HG03558 (cell line): ENCODE measurements around the gene PDF.

Source experiments
- ATAC-seq: cut with Tn5 transposase; IDR thresholded peaks from one replicate; pipeline ENCODE4 v1.9.1; 2021; ENCODE audit warnings: moderate number of reproducible peaks; ENCODE audit not compliant: unreplicated experiment; ENCODE audit errors: extremely low read depth

The PDF gene

DNA sequence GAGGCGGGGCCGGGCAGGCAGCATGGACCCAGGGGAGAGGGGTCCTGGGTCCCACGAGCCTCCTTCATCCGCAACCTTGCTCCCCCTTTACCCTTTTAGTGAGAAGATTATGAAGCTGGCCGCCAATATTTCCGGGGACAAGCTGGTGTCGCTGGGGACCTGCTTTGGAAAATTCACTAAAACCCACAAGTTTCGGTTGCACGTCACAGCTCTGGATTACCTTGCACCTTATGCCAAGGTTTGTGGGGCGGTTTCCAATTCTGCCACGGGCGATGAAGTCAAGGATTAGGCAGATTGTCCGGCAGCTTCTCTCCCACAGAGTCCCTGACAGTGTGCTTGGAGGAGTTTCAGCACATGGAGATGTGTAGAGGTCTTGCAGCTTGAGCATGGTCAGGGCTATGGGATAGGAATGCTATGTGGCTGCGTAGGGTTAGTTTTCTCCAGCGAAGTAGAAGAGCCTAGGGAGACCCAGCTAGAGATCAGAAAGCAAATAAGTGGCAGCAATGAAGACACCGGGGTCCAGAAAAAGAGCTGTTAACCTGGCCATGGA lies 9.8 kb upstream of the PDF start:
- no peak for ATAC-seq

DNA sequence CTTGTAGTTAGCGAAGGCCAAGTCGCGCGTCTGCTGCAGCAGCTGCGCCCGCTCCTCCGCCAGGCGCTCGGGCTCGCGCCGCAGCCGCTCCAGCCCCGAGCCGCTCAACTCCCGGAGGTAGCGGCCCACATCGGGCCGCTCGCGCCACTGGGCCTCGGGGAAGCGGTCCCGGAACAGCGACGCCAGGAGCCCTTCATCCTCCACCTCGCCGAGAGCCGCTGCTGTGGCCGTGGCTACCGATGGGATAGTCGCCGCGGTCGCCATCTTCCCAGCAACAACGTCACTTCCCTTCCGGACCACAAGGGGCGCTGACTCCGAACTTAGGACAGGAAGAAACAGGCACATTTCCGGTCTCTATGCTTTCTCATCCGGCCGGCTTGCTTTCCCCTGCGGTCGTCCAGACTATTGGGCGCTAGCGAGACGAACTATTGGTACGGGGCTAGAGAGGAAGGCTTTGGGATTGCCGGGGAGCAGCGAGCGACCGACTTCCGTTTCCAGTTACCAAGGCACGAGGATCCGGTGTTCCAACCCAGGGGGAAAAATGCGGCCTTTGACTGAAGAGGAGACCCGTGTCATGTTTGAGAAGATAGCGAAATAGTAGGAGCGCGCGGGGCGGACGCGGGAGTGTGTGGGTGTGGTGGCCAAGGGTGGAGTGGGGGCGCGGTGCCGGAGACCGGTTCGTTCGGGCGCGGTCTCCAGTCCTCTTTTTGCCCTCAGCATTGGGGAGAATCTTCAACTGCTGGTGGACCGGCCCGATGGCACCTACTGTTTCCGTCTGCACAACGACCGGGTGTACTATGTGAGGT lies 9.1 kb upstream of the PDF start, which contains the start of the genes COG8 and NIP7:
TSS of gene COG8 (minus strand) at position 276 of the 806 bp plus-strand sequence. CDS start at position 264, 12 bp downstream.
TSS of gene NIP7 (plus strand) at position 484 of the 806 bp plus-strand sequence. CDS start at position 542, 58 bp downstream.
- ATAC-seq: peak; percentile 66

- ATAC-seq: no peak
Observed at GRCh38 chr16:69338557-69339288, 8.3 kb upstream of the PDF start.

- no peak for ATAC-seq
Observed at GRCh38 chr16:69334696-69335095, 4.3 kb upstream of the PDF start.

GRCh38 chr16:69329369-69330285 lies 761 bp downstream of the PDF start:
- peak; percentile 19 for ATAC-seq

- ATAC-seq: no peak
Observed at GRCh38 chr16:69328854-69329316, 1.5 kb downstream of the PDF start.

DNA sequence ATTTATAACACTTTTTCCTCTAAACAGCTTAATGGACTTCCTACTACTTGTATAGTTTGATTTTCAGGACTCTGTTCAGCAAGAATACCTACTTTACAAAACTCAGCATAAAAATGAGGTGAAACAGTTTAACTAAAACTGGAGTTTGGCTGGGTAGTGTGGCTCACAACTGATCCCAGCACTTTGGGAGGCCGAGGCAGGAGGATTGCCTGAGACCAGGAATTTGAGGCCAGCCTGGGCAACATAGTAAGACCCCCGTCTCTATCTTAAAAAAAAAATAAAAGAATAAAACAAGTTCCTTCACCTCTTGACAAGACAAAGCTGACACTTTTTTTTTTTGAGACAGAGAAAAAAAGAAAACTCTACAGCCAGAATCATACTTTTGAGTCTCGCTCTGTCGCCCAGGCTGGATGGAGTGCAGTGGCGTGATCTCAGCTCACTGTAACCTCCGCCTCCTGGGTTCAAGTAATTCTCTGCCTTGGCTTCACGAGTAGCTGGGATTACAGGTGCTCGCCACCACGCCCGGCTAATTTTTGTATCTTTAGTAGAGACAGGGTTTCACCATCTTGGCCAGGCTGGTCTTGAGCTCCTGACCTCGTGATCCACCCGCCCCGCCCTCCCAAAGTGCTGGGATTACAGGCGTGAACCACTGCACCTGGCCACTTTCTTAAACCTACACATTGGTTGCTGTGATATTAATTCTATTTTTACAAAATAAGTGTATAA lies 2.6 kb downstream of the PDF start:
- ATAC-seq: no peak

DNA sequence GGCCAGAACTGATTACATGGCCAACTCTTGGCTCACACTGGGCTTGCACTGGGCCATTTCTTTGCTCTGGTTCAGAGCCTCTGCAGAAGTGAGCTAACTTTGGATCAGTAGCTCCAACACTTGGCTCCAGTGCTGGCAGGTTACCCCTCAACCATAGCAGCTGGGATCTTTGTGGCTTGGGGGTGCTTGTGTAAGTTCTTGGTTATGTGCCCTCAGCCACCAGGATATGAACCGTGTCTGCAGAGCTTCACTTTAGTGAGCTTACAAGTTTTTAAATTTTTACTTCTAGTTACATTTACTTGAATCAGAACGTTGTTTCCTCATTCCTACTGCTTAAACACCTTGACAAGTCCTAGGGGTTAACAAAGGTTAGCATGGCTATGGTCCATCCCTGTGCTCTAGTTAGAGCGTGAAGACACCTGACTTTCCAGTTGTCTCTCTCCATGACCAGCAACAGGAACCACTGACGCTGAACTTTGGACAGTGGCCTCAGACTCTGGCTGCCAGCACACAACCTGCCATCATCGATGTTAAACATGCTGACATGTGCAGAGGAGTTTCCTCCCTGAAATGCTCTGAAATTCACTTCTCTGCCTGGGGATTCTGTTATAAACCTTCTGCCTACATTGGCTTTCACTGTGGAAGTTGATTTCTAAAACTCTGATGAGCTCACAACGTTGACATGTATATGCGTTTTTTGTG lies 4.1 kb downstream of the PDF start:
- no peak for ATAC-seq

DNA sequence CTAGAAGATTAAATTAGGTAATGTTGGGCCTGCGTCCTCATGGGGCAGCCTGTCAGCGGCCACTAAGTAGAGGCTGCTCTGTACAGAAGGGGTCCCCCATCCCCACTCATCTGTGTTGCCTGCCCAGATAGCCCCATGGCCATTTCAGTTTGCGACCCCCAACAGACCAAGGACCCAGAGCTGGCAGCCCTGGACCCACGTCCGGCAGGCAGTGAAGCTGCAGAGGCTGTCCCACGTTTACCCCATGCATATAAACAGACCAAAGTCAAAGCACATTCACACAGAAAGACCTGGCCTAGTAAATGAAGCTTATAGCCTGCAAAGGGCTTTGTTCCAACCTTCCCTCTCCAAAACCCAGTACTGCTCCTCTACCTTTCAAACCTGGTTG lies 4.6 kb downstream of the PDF start:
- no peak for ATAC-seq

GRCh38 chr16:69324585-69325253 lies 5.7 kb downstream of the PDF start:
- no peak for ATAC-seq

DNA sequence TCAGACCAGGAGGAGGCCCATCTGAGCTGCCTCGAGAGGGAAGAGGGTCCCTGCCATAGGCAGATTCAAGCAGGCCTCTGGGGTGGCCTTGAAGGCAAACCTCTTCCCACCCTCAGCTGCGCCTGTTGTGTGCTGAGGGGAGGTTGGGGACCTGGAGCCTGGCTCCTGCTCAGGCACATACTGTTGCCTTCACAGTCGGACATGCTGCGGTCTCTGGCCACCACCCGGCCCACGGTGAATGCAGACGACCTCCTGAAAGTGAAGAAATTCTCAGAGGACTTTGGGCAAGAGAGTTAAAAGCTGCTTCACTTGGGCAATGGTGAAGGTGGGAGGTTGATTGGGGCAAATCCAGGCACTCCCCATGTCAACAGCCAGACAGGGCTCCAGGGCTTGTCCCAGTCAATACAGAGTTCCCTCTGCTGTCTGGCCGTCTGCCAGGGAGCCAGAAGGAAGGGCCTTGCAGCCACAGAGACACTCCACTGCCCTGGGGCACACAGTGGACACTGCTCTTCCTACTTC lies 6.3 kb downstream of the PDF start:
- ATAC-seq: no peak

- no peak for ATAC-seq
Observed at GRCh38 chr16:69323415-69323814, 7.0 kb downstream of the PDF start.

- no peak for ATAC-seq
Observed at GRCh38 chr16:69322343-69322742, 8.0 kb downstream of the PDF start.

DNA sequence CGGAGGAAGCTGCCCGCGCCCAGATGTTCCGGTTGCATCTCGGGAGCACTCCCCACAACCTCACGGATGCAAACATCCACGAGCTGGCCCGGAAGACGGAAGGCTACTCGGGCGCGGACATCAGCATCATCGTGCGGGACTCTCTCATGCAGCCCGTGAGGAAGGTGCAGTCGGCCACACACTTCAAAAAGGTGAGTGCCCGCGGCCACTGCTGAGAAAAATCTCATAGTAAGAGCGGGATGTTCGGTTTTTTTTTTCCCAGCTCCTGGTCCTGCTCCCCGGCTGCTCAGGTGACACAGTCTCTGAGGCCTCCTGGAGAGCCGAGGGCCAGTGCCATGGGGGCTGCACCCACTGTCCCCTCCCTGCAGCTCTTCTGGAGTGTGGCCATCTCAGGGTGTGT lies 9.3 kb downstream of the PDF start:
- no peak for ATAC-seq

DNA sequence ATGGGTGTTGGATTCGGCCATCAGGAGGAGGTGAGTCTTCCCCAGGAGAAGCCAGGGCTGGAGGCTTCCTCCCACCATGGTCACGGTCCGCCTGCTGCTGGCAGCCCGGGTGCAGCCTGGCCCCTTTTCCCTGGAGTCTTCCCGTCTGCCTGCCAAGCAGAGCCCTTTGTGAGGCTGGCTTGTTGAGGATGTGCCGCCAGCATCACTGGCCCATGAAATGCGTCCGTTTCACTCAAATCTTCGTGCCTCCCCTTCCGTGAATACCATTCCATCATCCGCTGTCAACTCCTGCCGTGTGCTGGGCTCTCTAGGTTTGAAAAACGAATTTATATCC lies 9.7 kb downstream of the PDF start:
- ATAC-seq: no peak

- ATAC-seq: no peak
Observed at GRCh38 chr16:69319826-69320739, 10.3 kb downstream of the PDF start.

DNA sequence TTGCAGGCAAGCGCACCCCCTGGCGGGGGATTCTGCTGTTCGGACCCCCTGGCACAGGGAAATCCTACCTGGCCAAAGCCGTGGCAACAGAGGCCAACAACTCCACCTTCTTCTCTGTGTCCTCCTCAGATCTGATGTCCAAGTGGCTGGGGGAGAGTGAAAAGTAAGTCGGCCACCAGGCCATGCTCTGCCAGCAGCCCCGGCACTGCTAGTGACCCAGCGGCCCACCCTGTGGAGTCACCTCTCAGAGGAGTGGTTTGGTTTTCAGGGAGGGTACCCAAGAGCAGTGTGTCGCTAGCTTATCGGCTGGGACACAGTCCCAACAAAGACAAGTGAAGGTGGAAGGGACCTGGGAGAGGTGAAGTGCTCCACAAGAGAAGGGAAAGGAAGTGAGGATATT lies 11.0 kb downstream of the PDF start:
- ATAC-seq: no peak
